ENCODE results near the gene EXT2. TPM values are rescaled to one million over a fixed set of nuclear protein-coding genes. Genes with fewer than 3 reads are reported as not detected.

EXT2 gene
- total and polyA plus RNA-seq, 2 donors (not counting 1 experiment from before 2014, with no cell fraction given): 114 to 177 TPM

- no peak overlapping the region for H2AFZ ChIP-seq (ENCODE audit: low read length)
- H3K9ac ChIP-seq (ENCODE audit: insufficient read depth, low read length): no peak overlapping the region
- H3K27me3 ChIP-seq (ENCODE audit: control insufficient read depth, insufficient read depth, low read length): no peaks in the 10 kb centered on the region
- H3K79me2 ChIP-seq (ENCODE audit: control insufficient read depth, insufficient read depth, low read length): no peaks in the 10 kb centered on the region
- DNase-seq (ENCODE audit: low read depth in 2 of 2): no peak
- no peaks in the 10 kb centered on the region for H3K9me3 ChIP-seq (ENCODE audit: control insufficient read depth, insufficient read depth, low read depth, low read length)
- no peak overlapping the region for H3K27ac ChIP-seq (ENCODE audit: insufficient read depth, low read length)
- H3K4me1 ChIP-seq (ENCODE audit: control insufficient read depth, extremely low read depth, insufficient read depth, low read length): no peaks in the 10 kb centered on the region
- no peak overlapping the region for H3K4me3 ChIP-seq (replicated peaks in 1 of 4; ENCODE audit: control extremely low read depth in 1 of 4, insufficient read depth in 1 of 4, low read depth in 3 of 4, low read length in 4 of 4)
- H4K20me1 ChIP-seq (ENCODE audit: control insufficient read depth, extremely low read depth, insufficient read depth, low read length): no peaks in the 10 kb centered on the region
- TF ChIP-seq CTCF (conservative IDR thresholded peaks at IDR 0.05 in 1 of 2, IDR thresholded peaks at IDR 0.05 in 1 of 2; ENCODE audit: low read depth in 1 of 2, low read length in 2 of 2): no peak
- no peak for TF ChIP-seq EZH2 (IDR thresholded peaks at IDR 0.05; ENCODE audit: low read length, missing control alignments)
- H3K36me3 ChIP-seq (ENCODE audit: control insufficient read depth, insufficient read depth, low read length): no peaks in the 10 kb centered on the region
- no peak overlapping the region for H3K4me2 ChIP-seq (ENCODE audit: extremely low read depth, insufficient read depth, low read length)
Observed at GRCh38 chr11:44255406-44256071, 160.1 kb downstream of the EXT2 start.

- no peak for DNase-seq (ENCODE audit: low read depth in 2 of 2)
- Histone ChIP-seq H3K36me3 (ENCODE audit: control insufficient read depth, insufficient read depth, low read length) (no peaks in the 10 kb centered on the region), H4K20me1 (ENCODE audit: control insufficient read depth, extremely low read depth, insufficient read depth, low read length) (no peaks in the 10 kb centered on the region), H3K4me1 (ENCODE audit: control insufficient read depth, extremely low read depth, insufficient read depth, low read length) (no peaks in the 10 kb centered on the region), H3K27me3 (ENCODE audit: control insufficient read depth, insufficient read depth, low read length) (no peaks in the 10 kb centered on the region), H2AFZ (ENCODE audit: low read length) (no peak overlapping the region), H3K9ac (ENCODE audit: insufficient read depth, low read length) (no peak overlapping the region), H3K79me2 (ENCODE audit: control insufficient read depth, insufficient read depth, low read length) (no peaks in the 10 kb centered on the region), H3K4me2 (ENCODE audit: extremely low read depth, insufficient read depth, low read length) (no peak overlapping the region), H3K27ac (ENCODE audit: insufficient read depth, low read length) (no peak overlapping the region), H3K4me3 (replicated peaks in 1 of 4; ENCODE audit: control extremely low read depth in 1 of 4, insufficient read depth in 1 of 4, low read depth in 3 of 4, low read length in 4 of 4) (no peak overlapping the region), H3K9me3 (ENCODE audit: control insufficient read depth, insufficient read depth, low read depth, low read length) (no peaks in the 10 kb centered on the region)
- TF ChIP-seq CTCF (conservative IDR thresholded peaks at IDR 0.05 in 1 of 2, IDR thresholded peaks at IDR 0.05 in 1 of 2; ENCODE audit: low read depth in 1 of 2, low read length in 2 of 2): no peak
- no peak for TF ChIP-seq EZH2 (IDR thresholded peaks at IDR 0.05; ENCODE audit: low read length, missing control alignments)
Observed at GRCh38 chr11:44256673-44257291, 161.3 kb downstream of the EXT2 start.

GRCh38 chr11:44257338-44258189 is 162.1 kb downstream of the EXT2 start:
- H3K36me3 ChIP-seq (ENCODE audit: control insufficient read depth, insufficient read depth, low read length): no peaks in the 10 kb centered on the region
- H3K27ac ChIP-seq (ENCODE audit: insufficient read depth, low read length): no peak overlapping the region
- H3K4me1 ChIP-seq (ENCODE audit: control insufficient read depth, extremely low read depth, insufficient read depth, low read length): no peaks in the 10 kb centered on the region
- no peak overlapping the region for H3K4me3 ChIP-seq (replicated peaks in 1 of 4; ENCODE audit: control extremely low read depth in 1 of 4, insufficient read depth in 1 of 4, low read depth in 3 of 4, low read length in 4 of 4)
- H3K9ac ChIP-seq (ENCODE audit: insufficient read depth, low read length): no peak overlapping the region
- no peaks in the 10 kb centered on the region for H3K9me3 ChIP-seq (ENCODE audit: control insufficient read depth, insufficient read depth, low read depth, low read length)
- H3K79me2 ChIP-seq (ENCODE audit: control insufficient read depth, insufficient read depth, low read length): no peaks in the 10 kb centered on the region
- H2AFZ ChIP-seq (ENCODE audit: low read length): no peak overlapping the region
- no peaks in the 10 kb centered on the region for H3K27me3 ChIP-seq (ENCODE audit: control insufficient read depth, insufficient read depth, low read length)
- no peak for DNase-seq (ENCODE audit: low read depth in 2 of 2)
- no peak overlapping the region for H3K4me2 ChIP-seq (ENCODE audit: extremely low read depth, insufficient read depth, low read length)
- no peak for TF ChIP-seq EZH2 (IDR thresholded peaks at IDR 0.05; ENCODE audit: low read length, missing control alignments)
- no peak for TF ChIP-seq CTCF (conservative IDR thresholded peaks at IDR 0.05 in 1 of 2, IDR thresholded peaks at IDR 0.05 in 1 of 2; ENCODE audit: low read depth in 1 of 2, low read length in 2 of 2)
- no peaks in the 10 kb centered on the region for H4K20me1 ChIP-seq (ENCODE audit: control insufficient read depth, extremely low read depth, insufficient read depth, low read length)
